Tibial nerve (tissue), 4 donors: ENCODE data around the gene KLHL17. TPM values are rescaled to one million over a fixed set of nuclear protein-coding genes. Genes with fewer than 3 reads are reported as not detected.

Source experiments
- DNase-seq, 2 donors: peaks; one replicate each; pipeline ENCODE4 v3.0.0-alpha.2; 2019; ENCODE audit warnings: low spot score in 2 of 2
- H3K27ac ChIP-seq, 4 donors: fragments of 200-600 bp; sonication (generic) in 3 of 4; one replicate each; pipeline ENCODE4 v1.5.1; 2017 to 2019; ENCODE audit warnings: mild to moderate bottlenecking in 1 of 4
- H3K27me3 ChIP-seq, 2 donors: fragments of 200-600 bp; sonication (generic) in 1 of 2; one replicate each; pipeline versions ENCODE4 v1.5.1 to v1.6.0; 2017 to 2019
- H3K36me3 ChIP-seq, 3 donors: fragments of 200-600 bp; sonication (generic); one replicate each; pipeline ENCODE4 v1.5.1; 2018 to 2019
- H3K4me1 ChIP-seq, 4 donors: fragments of 200-600 bp; sonication (generic) in 3 of 4; one replicate each; pipeline ENCODE4 v1.5.1; 2017 to 2019
- H3K4me3 ChIP-seq, 4 donors: fragments of 200-600 bp; sonication (generic) in 3 of 4; one replicate each; pipeline ENCODE4 v1.5.1; 2017 to 2019; ENCODE audit warnings: mild to moderate bottlenecking in 1 of 4, moderate library complexity in 1 of 4
- H3K9me3 ChIP-seq, 4 donors: fragments of 200-600 bp; sonication (generic) in 3 of 4; one replicate each; pipeline ENCODE4 v1.5.1; 2017 to 2019
- CTCF ChIP-seq, 5 experiments: fragments of 200-600 bp in 3 of 5; fragments of 450-650 bp in 2 of 5; sonication (generic) in 3 of 5; IDR thresholded peaks; one replicate each; pipeline ENCODE4 v1.5.1; 2016 to 2019; ENCODE audit warnings: antibody characterized with exemption in 5 of 5, mild to moderate bottlenecking in 3 of 5, moderate library complexity in 2 of 5
- EP300 ChIP-seq, 2 donors: sonication (generic); formaldehyde crosslinking; IDR thresholded peaks; one replicate each; pipeline ENCODE4 v1.6.1; 2017; ENCODE audit warnings: antibody characterized with exemption in 2 of 2, mild to moderate bottlenecking in 1 of 2
- POLR2A ChIP-seq, 2 donors: fragments of 450-650 bp; IDR thresholded peaks; one replicate each; pipeline ENCODE4 v1.6.1; 2017; ENCODE audit warnings: antibody characterized with exemption in 2 of 2, mild to moderate bottlenecking in 2 of 2, moderate library complexity in 2 of 2
- WGBS, 2 donors: methylation state at CpG; one replicate each; pipeline ENCODE4 v1.1.5; 2018; 5-methylcytosine and 5-hydroxymethylcytosine counted together
- total RNA-seq, 4 donors: library from RNA; depleted of rRNA; stranded (reverse); fragments of >200 nt; gene quantifications; one replicate each; pipeline ENCODE4 v1.1.0, GENCODE V29; 2016

Gene KLHL17
- total RNA-seq, 4 donors from 2014 or later = 4.2 to 19.2 (median 11.9) TPM

GRCh38 chr1:916173-917075 lies 44.0 kb upstream of the KLHL17 start:
- 19 to 25% methylated on average over 17 to 27 of the region's 31 CpGs for WGBS, 2 donors
- no peak overlapping the region for H3K4me3 ChIP-seq
- H3K9me3 ChIP-seq = no peaks in the 10 kb centered on the region
- no peak overlapping the region for H3K27ac ChIP-seq
- TF ChIP-seq CTCF (IDR thresholded peaks at IDR 0.05) = no peak
- TF ChIP-seq POLR2A (IDR thresholded peaks at IDR 0.05) = no peak
- no peak for TF ChIP-seq EP300 (IDR thresholded peaks at IDR 0.05)
- DNase-seq = no peak
- H3K27me3 ChIP-seq = peaks cover 0 to 86% of the 10 kb centered on the region in 2 donors
- H3K36me3 ChIP-seq = no peaks in the 10 kb centered on the region
- H3K4me1 ChIP-seq = peaks cover 0 to 29% (median 16%) of the 10 kb centered on the region in 4 donors

- H3K4me3 ChIP-seq = no peak overlapping the region
- H3K27me3 ChIP-seq = peaks cover 0 to 86% of the 10 kb centered on the region in 2 donors
- H3K27ac ChIP-seq = no peak overlapping the region
- no peaks in the 10 kb centered on the region for H3K36me3 ChIP-seq
- no peak for TF ChIP-seq CTCF (IDR thresholded peaks at IDR 0.05)
- TF ChIP-seq POLR2A (IDR thresholded peaks at IDR 0.05) = no peak
- no peak for TF ChIP-seq EP300 (IDR thresholded peaks at IDR 0.05)
- no peaks in the 10 kb centered on the region for H3K9me3 ChIP-seq
- no peak for DNase-seq
- 12 to 43% methylated on average over 7 of the region's 7 CpGs for WGBS, 2 donors
- peaks cover 0 to 35% (median 16%) of the 10 kb centered on the region in 4 donors for H3K4me1 ChIP-seq
Observed at GRCh38 chr1:917076-917459, 43.3 kb upstream of the KLHL17 start.

GRCh38 chr1:917466-918091 lies 42.8 kb upstream of the KLHL17 start:
- WGBS, 2 donors = 50 to 67% methylated on average over 13 to 21 of the region's 22 CpGs
- H3K36me3 ChIP-seq = no peaks in the 10 kb centered on the region
- DNase-seq = no peak
- H3K27me3 ChIP-seq = peaks cover 0 to 88% of the 10 kb centered on the region in 2 donors
- H3K9me3 ChIP-seq = no peaks in the 10 kb centered on the region
- no peak for TF ChIP-seq EP300 (IDR thresholded peaks at IDR 0.05)
- TF ChIP-seq CTCF (IDR thresholded peaks at IDR 0.05) = no peak
- no peak for TF ChIP-seq POLR2A (IDR thresholded peaks at IDR 0.05)
- no peak overlapping the region for H3K4me3 ChIP-seq
- no peak overlapping the region for H3K27ac ChIP-seq
- H3K4me1 ChIP-seq = peaks cover 0 to 37% (median 16%) of the 10 kb centered on the region in 4 donors

- H3K4me3 ChIP-seq = no peak overlapping the region
- H3K36me3 ChIP-seq = no peaks in the 10 kb centered on the region
- peaks cover 0 to 45% (median 19%) of the 10 kb centered on the region in 4 donors for H3K4me1 ChIP-seq
- H3K9me3 ChIP-seq = no peaks in the 10 kb centered on the region
- WGBS, 2 donors = 59 to 80% methylated on average over 1 to 11 of the region's 15 CpGs
- DNase-seq = no peak
- TF ChIP-seq POLR2A (IDR thresholded peaks at IDR 0.05) (no peak), CTCF (IDR thresholded peaks at IDR 0.05) (no peak)
- peaks cover 0 to 88% of the 10 kb centered on the region in 2 donors for H3K27me3 ChIP-seq
- H3K27ac ChIP-seq = no peak overlapping the region
Observed at GRCh38 chr1:918353-918752, 42.0 kb upstream of the KLHL17 start.

GRCh38 chr1:918843-919242 lies 41.5 kb upstream of the KLHL17 start:
- TF ChIP-seq EP300 (IDR thresholded peaks at IDR 0.05) (no peak), CTCF (IDR thresholded peaks at IDR 0.05) (no peak), POLR2A (IDR thresholded peaks at IDR 0.05) (no peak)
- Histone ChIP-seq H3K27ac (no peak overlapping the region), H3K9me3 (no peaks in the 10 kb centered on the region), H3K4me3 (no peak overlapping the region), H3K4me1 (peaks cover 0 to 49% (median 22%) of the 10 kb centered on the region in 4 donors), H3K36me3 (no peaks in the 10 kb centered on the region), H3K27me3 (peaks cover 0 to 86% of the 10 kb centered on the region in 2 donors)
- no peak for DNase-seq
- WGBS, 2 donors = 59 to 87% methylated on average over 3 to 6 of the region's 6 CpGs
